Bronchial epithelial cell (primary cell): ENCODE measurements around the gene MRPS25. TPM values are rescaled to one million over a fixed set of nuclear protein-coding genes. Genes with fewer than 3 reads are reported as not detected.

ENCODE experiments used
- DNase-seq: peaks from one replicate; pipeline ENCODE4 v3.0.0-alpha.2; 2010; ENCODE audit warnings: low read depth
- FAIRE-seq: peaks from 2 replicates; lab custom pipeline; 2011; peaks lifted over from hg19 to GRCh38; lab: Jason Lieb, UNC
- H3K27me3 ChIP-seq: 2 replicates; pipeline ENCODE4 v1.5.1; 2011; ENCODE audit warnings: low read length; ENCODE audit not compliant: control insufficient read depth, insufficient read depth
- H3K36me3 ChIP-seq: 2 replicates; pipeline ENCODE4 v1.5.1; 2011; ENCODE audit warnings: low read length; ENCODE audit not compliant: control insufficient read depth, insufficient read depth
- H3K4me3 ChIP-seq: 2 replicates; pipeline ENCODE4 v1.5.1; 2011; ENCODE audit warnings: mild to moderate bottlenecking, low read depth, low read length, control low read depth
- total RNA-seq: library from RNA; depleted of rRNA; stranded (reverse); fragments of >200 nt; gene quantifications from 2 replicates; pipeline ENCODE4 v1.2.1, GENCODE V29; 2014
- TF ChIP-seq, protein P1 (sequence below): IDR thresholded peaks from 2 replicates; pipeline ENCODE4 v1.5.1; 2011; ENCODE audit warnings: mild to moderate bottlenecking, moderate library complexity, low read length, control low read depth, inconsistent platforms; ENCODE audit not compliant: insufficient read depth, severe bottlenecking

MRPS25 gene
- total RNA-seq = 11.1 and 19.3 TPM in 2 replicates

DNA sequence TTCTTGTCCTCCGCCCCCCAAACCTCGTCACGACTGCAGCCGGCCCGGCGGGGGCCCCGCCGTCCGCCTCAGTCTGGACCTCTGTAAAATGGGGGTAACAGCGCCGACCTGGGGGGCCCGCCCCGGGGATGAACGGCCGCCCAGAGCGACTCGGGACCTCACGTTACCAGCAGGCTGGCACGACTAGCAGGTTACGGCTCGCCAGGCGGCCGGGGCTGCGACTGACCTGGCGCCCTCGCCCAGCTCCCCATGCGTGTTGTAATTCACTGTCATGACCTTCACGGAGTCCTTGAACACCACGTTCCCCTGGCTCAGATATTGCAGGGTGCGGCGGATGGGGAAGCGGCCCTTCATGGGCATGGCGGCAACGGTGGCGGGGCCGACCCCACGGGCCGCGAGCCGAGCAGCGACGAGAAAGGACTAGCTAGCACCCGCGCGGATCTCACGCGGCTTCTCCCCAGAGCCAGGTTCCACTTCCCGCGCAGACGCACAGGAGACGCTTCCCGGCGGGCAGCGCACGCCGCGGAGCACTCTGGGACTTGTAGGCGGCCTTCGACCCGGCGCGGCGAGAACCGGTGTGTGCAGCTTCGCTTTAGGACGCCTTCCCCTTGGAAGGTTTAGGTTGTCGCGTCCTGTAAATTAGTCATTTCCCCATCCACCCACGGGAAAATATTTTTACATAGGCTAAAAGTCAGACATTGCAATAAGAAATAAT, at the start of gene MRPS25:
TSS of gene MRPS25 (minus strand) at position 481 of the 715 bp plus-strand sequence. CDS start at position 360, 121 bp downstream.
- H3K36me3 ChIP-seq = no peaks in the 10 kb centered on the region
- FAIRE-seq (no peak), DNase-seq (peak; percentile 90)
- H3K27me3 ChIP-seq = no peaks in the 10 kb centered on the region
- TF ChIP-seq, protein P1, sequence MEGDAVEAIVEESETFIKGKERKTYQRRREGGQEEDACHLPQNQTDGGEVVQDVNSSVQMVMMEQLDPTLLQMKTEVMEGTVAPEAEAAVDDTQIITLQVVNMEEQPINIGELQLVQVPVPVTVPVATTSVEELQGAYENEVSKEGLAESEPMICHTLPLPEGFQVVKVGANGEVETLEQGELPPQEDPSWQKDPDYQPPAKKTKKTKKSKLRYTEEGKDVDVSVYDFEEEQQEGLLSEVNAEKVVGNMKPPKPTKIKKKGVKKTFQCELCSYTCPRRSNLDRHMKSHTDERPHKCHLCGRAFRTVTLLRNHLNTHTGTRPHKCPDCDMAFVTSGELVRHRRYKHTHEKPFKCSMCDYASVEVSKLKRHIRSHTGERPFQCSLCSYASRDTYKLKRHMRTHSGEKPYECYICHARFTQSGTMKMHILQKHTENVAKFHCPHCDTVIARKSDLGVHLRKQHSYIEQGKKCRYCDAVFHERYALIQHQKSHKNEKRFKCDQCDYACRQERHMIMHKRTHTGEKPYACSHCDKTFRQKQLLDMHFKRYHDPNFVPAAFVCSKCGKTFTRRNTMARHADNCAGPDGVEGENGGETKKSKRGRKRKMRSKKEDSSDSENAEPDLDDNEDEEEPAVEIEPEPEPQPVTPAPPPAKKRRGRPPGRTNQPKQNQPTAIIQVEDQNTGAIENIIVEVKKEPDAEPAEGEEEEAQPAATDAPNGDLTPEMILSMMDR = no peak
- peak within 1 kb of the TSS; percentile 97 for H3K4me3 ChIP-seq

DNA sequence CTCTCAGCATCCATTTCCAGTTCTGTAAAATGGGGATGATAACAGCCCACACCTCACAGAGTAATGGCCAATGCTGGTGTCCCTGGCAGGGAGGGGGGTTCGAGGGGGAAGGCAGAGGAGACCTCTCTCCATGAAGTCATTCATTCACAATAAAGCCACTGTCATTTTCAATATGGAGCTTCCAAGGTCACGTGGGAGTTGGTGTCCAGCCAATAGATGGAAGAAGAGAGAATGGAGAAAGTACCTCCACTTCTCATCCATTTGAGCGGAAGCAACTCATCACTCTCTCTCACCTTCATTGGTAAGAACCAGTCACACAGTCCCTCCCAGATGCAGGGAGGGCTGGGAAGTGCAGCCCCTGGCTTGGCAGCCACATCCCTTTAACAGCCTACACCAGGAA, 48.8 kb upstream of the MRPS25 start:
- Histone ChIP-seq H3K36me3 (no peaks in the 10 kb centered on the region), H3K27me3 (no peaks in the 10 kb centered on the region), H3K4me3 (no peak overlapping the region)
- FAIRE-seq (no peak), DNase-seq (no peak)
- TF ChIP-seq, protein P1 = no peak

DNA sequence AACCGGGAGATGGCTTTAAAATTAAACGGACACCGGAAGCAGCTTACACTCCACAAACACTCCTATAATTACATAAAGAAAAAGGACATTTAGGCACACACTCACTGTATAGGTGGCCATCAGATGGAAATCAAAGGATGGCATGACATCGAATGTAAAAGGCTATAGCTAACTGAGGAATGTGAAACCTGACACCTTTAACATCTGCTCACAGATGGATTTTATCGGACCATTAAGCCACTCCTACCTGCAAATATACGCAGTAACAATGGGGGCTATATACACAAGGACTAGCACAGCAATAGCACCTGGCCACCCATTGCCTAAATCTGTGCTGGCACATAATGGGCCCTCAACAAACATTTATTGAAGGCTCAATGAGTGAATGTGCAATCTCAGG, 48.4 kb upstream of the MRPS25 start:
- Histone ChIP-seq H3K4me3 (no peak overlapping the region), H3K36me3 (no peaks in the 10 kb centered on the region), H3K27me3 (no peaks in the 10 kb centered on the region)
- DNase-seq (no peak), FAIRE-seq (no peak)
- TF ChIP-seq, protein P1 = no peak

DNA sequence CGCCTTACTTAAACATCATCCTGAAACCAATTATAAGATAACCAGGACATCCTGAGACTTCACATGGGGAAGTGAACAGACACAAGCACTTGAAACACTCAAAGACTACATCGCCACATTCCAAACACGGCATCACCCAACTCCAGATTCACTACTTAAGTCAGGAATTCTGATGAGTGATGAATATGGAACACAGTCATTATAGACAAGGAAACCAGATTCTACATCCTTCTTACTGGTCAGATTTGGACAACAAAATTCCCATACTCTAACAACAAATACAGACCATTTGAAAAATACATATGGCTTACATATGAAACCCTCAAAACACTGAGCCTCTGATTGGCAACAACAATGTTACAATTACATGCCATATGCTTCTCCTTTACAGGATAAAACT, 46.9 kb upstream of the MRPS25 start:
- Histone ChIP-seq H3K4me3 (no peak overlapping the region), H3K36me3 (no peaks in the 10 kb centered on the region), H3K27me3 (no peaks in the 10 kb centered on the region)
- no peak for FAIRE-seq
- DNase-seq = no peak
- TF ChIP-seq, protein P1 = no peak

DNA sequence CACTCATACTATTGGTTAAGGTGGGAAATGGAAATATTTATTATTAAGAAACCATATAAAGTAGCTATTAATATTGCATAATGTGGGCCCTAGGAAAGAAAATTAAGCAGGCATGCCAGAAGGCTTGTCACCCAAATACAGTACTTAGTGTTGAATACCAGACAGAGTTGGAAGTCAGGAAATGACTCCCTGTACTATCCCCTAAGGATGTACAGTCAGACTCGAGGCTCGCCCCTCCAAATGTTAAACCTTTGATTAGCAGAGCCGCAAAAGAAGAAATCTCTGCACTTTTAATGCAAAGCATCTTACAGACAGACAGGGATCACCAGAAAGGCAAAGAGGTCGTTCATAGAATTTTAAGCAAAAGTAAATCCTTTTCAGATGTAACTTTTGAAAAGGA, 45.1 kb upstream of the MRPS25 start:
- no peak for FAIRE-seq
- Histone ChIP-seq H3K36me3 (no peaks in the 10 kb centered on the region), H3K27me3 (no peaks in the 10 kb centered on the region), H3K4me3 (no peak overlapping the region)
- TF ChIP-seq, protein P1 = no peak
- no peak for DNase-seq

DNA sequence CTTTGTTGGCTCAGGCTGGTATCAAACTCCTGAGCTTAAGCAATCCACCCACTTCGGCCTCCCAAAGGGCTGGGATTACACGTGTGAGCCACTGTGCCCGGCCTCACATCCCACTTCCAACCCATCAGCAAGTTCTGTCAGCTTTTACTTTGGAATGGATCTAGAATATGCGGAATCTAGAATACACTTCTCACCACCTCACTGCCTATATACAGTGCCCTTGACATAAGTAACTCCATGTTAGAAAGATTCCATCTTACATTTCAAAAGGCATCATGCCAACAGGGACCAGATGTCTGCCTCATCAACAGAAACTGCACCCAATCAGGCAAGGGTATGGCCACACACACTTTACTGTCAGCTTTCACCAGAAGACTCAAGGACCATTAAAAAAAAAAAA, 43.8 kb upstream of the MRPS25 start:
- Histone ChIP-seq H3K27me3 (no peaks in the 10 kb centered on the region), H3K36me3 (no peaks in the 10 kb centered on the region), H3K4me3 (no peak overlapping the region)
- DNase-seq = no peak
- TF ChIP-seq, protein P1 = no peak
- FAIRE-seq = no peak
